Nephron progenitor cell (in vitro differentiated cells): ENCODE measurements around the gene GBX2.

Source experiments
- DNase-seq: peaks from one replicate; pipeline ENCODE4 v3.0.0; 2021
- H3K27ac Mint-ChIP-seq: 2 replicates; pipeline ENCODE4 v1.8.0; 2021; ENCODE audit warnings: mild to moderate bottlenecking, moderate library complexity, mixed read lengths
- H3K27me3 Mint-ChIP-seq: 2 replicates; pipeline ENCODE4 v1.8.0; 2021; ENCODE audit warnings: mild to moderate bottlenecking, low read depth, mixed read lengths; ENCODE audit not compliant: poor library complexity
- H3K36me3 Mint-ChIP-seq: 2 replicates; pipeline ENCODE4 v1.8.0; 2021; ENCODE audit warnings: low read depth, mixed read lengths
- H3K4me1 Mint-ChIP-seq: 2 replicates; pipeline ENCODE4 v1.8.0; 2021; ENCODE audit warnings: mixed read lengths
- H3K4me3 Mint-ChIP-seq: 2 replicates; pipeline ENCODE4 v1.8.0; 2021; ENCODE audit warnings: mild to moderate bottlenecking, moderate library complexity, mixed read lengths
- H3K9me3 Mint-ChIP-seq: 2 replicates; pipeline ENCODE4 v1.8.0; 2021; ENCODE audit warnings: mild to moderate bottlenecking, moderate library complexity, mixed read lengths
- CTCF ChIP-seq: fragments of 200-600 bp; sonication (generic); IDR thresholded peaks from 2 replicates; pipeline ENCODE4 v1.5.0; 2021; ENCODE audit warnings: antibody characterized with exemption

The GBX2 gene

GRCh38 chr2:236177604-236177966, 9.4 kb upstream of the GBX2 start:
- Mint-ChIP-seq H3K4me3 (peak overlapping the region; percentile 54), H3K4me1 (peaks cover 49% of the 10 kb centered on the region), H3K9me3 (no peaks in the 10 kb centered on the region), H3K27me3 (peaks cover 50% of the 10 kb centered on the region), H3K36me3 (no peaks in the 10 kb centered on the region), H3K27ac (no peak overlapping the region)
- TF ChIP-seq CTCF, result no peak
- peak; percentile 72 for DNase-seq

GRCh38 chr2:236176951-236177350, 8.8 kb upstream of the GBX2 start:
- Mint-ChIP-seq H3K4me1 (peaks cover 56% of the 10 kb centered on the region), H3K27me3 (peaks cover 56% of the 10 kb centered on the region), H3K4me3 (no peak overlapping the region), H3K27ac (no peak overlapping the region), H3K9me3 (no peaks in the 10 kb centered on the region), H3K36me3 (no peaks in the 10 kb centered on the region)
- DNase-seq, result no peak
- no peak for TF ChIP-seq CTCF

GRCh38 chr2:236176417-236176816, 8.2 kb upstream of the GBX2 start:
- Mint-ChIP-seq H3K27ac (no peak overlapping the region), H3K4me1 (peaks cover 60% of the 10 kb centered on the region), H3K9me3 (no peaks in the 10 kb centered on the region), H3K36me3 (no peaks in the 10 kb centered on the region), H3K4me3 (peak overlapping the region; percentile 30), H3K27me3 (peaks cover 61% of the 10 kb centered on the region)
- TF ChIP-seq CTCF, result peak; percentile 72
- no peak for DNase-seq

GRCh38 chr2:236175548-236176150, 7.5 kb upstream of the GBX2 start:
- peaks cover 63% of the 10 kb centered on the region for H3K4me1 Mint-ChIP-seq
- DNase-seq, result no peak
- H3K27ac Mint-ChIP-seq, result no peak overlapping the region
- peaks cover 69% of the 10 kb centered on the region for H3K27me3 Mint-ChIP-seq
- no peak for TF ChIP-seq CTCF
- no peaks in the 10 kb centered on the region for H3K9me3 Mint-ChIP-seq
- H3K4me3 Mint-ChIP-seq, result no peak overlapping the region
- no peaks in the 10 kb centered on the region for H3K36me3 Mint-ChIP-seq

GRCh38 chr2:236173729-236174607, 5.8 kb upstream of the GBX2 start:
- no peak for DNase-seq
- no peak for TF ChIP-seq CTCF
- Mint-ChIP-seq H3K27me3 (peaks cover 71% of the 10 kb centered on the region), H3K9me3 (no peaks in the 10 kb centered on the region), H3K36me3 (no peaks in the 10 kb centered on the region), H3K4me3 (peak overlapping the region; percentile 22), H3K4me1 (peaks cover 64% of the 10 kb centered on the region), H3K27ac (no peak overlapping the region)
